Fibroblast of upper back skin (primary cell): Measurements from ENCODE around the gene ZCCHC18.
"Not testable (repeated sequence)": the region's sequence is repeated elsewhere in the genome, so short reads cannot be mapped to it uniquely, and the experiment has no call there.

Experiments
- DNase-seq: peaks from one replicate; pipeline ENCODE4 v3.0.0-alpha.2; 2013

The ZCCHC18 gene

GRCh38 chrX:104112326-104112951 is at the start of gene ZCCHC18:
Gene ZCCHC18 (plus strand): TSS chrX:104112523. CDS start chrX:104114112, 1,589 bp downstream.
- DNase-seq: peak; percentile 51

- DNase-seq: not testable (repeated sequence)
These were observed 49.7 kb upstream of the ZCCHC18 start for GRCh38 chrX:104062636-104063035.

- DNase-seq: not testable (repeated sequence)
These were observed 36.4 kb upstream of the ZCCHC18 start, which contains the start of gene TMSB15C for GRCh38 chrX:104075778-104076445. Gene TMSB15C (minus strand): TSS chrX:104076236.

GRCh38 chrX:104077854-104078253 is 34.5 kb upstream of the ZCCHC18 start:
- not testable (repeated sequence) for DNase-seq

- DNase-seq: no peak
These were observed 28.3 kb upstream of the ZCCHC18 start for GRCh38 chrX:104084063-104084462.

GRCh38 chrX:104084534-104085277 is 27.6 kb upstream of the ZCCHC18 start:
- DNase-seq: no peak

- DNase-seq: no peak
These were observed 26.8 kb upstream of the ZCCHC18 start for GRCh38 chrX:104085477-104085876.

- DNase-seq: no peak
These were observed 26.4 kb upstream of the ZCCHC18 start for GRCh38 chrX:104085919-104086318.

- peak; percentile 61 for DNase-seq
These were observed 14.0 kb upstream of the ZCCHC18 start for GRCh38 chrX:104098151-104098808.

GRCh38 chrX:104098919-104099318 is 13.4 kb upstream of the ZCCHC18 start:
- no peak for DNase-seq

GRCh38 chrX:104104676-104105075 is 7.6 kb upstream of the ZCCHC18 start:
- no peak for DNase-seq

- DNase-seq: no peak
These were observed 6.7 kb upstream of the ZCCHC18 start for GRCh38 chrX:104105330-104106262.

- DNase-seq: no peak
These were observed 3.4 kb upstream of the ZCCHC18 start for GRCh38 chrX:104108955-104109354.

GRCh38 chrX:104110491-104111240 is 1.7 kb upstream of the ZCCHC18 start:
- DNase-seq: not testable (repeated sequence)

GRCh38 chrX:104113222-104113965 is 1.1 kb downstream of the ZCCHC18 start:
- DNase-seq: peak; percentile 49

- no peak for DNase-seq
These were observed 5.4 kb downstream of the ZCCHC18 start for GRCh38 chrX:104117759-104118158.

- DNase-seq: no peak
These were observed 6.4 kb downstream of the ZCCHC18 start for GRCh38 chrX:104118765-104119164.

GRCh38 chrX:104122829-104123228 is 10.5 kb downstream of the ZCCHC18 start:
- DNase-seq: no peak

- no peak for DNase-seq
These were observed 14.5 kb downstream of the ZCCHC18 start for GRCh38 chrX:104126856-104127255.

GRCh38 chrX:104130808-104131207 is 18.5 kb downstream of the ZCCHC18 start:
- no peak for DNase-seq
